Neural progenitor cell (in vitro differentiated cells): ENCODE measurements around the gene RPEL1. TPM values are rescaled to one million over a fixed set of nuclear protein-coding genes. Genes with fewer than 3 reads are reported as not detected.

Experiments used
- DNase-seq: peaks from one replicate; pipeline ENCODE4 v3.0.0-alpha.2; 2016; ENCODE audit warnings: low spot score
- H2AFZ ChIP-seq: fragments of 200-600 bp; sonication (generic); replicated peaks from 2 replicates; pipeline ENCODE4 v1.6.1; 2016; ENCODE audit warnings: antibody characterized with exemption
- H3F3A ChIP-seq: fragments of 200-600 bp; sonication (generic); 2 replicates; pipeline ENCODE4 v1.6.1; 2016; ENCODE audit warnings: antibody characterized with exemption, low read depth
- H3K27ac ChIP-seq: fragments of 200-600 bp; sonication (generic); 2 replicates; pipeline ENCODE4 v1.5.1; 2016; ENCODE audit warnings: mild to moderate bottlenecking
- H3K27me3 ChIP-seq: fragments of 200-600 bp; sonication (generic); 2 replicates; pipeline ENCODE4 v1.6.1; 2016; ENCODE audit warnings: mild to moderate bottlenecking, moderate library complexity
- H3K36me3 ChIP-seq: fragments of 200-600 bp; sonication (generic); 2 replicates; pipeline ENCODE4 v1.5.1; 2016
- H3K4me1 ChIP-seq: fragments of 200-600 bp; sonication (generic); 2 replicates; pipeline ENCODE4 v1.6.1; 2016; ENCODE audit warnings: mixed run types
- H3K4me2 ChIP-seq: fragments of 200-600 bp; sonication (generic); 2 replicates; pipeline ENCODE4 v1.6.1; 2016
- H3K4me3 ChIP-seq: fragments of 200-600 bp; sonication (generic); 2 replicates; pipeline ENCODE4 v1.5.1; 2016
- H3K79me2 ChIP-seq: fragments of 200-600 bp; sonication (generic); 2 replicates; pipeline ENCODE4 v1.6.1; 2016; ENCODE audit warnings: low read depth
- H3K9ac ChIP-seq: fragments of 200-600 bp; sonication (generic); 2 replicates; pipeline ENCODE4 v1.6.1; 2016
- H3K9me3 ChIP-seq: fragments of 200-600 bp; sonication (generic); 2 replicates; pipeline ENCODE4 v1.5.1; 2016; ENCODE audit warnings: low read depth
- H4K20me1 ChIP-seq: fragments of 200-600 bp; sonication (generic); 2 replicates; pipeline ENCODE4 v1.6.1; 2016; ENCODE audit warnings: low read depth
- H3K27ac Mint-ChIP-seq: 3 replicates; pipeline ENCODE4 v1.8.0; 2021; ENCODE audit warnings: mixed read lengths
- H3K27me3 Mint-ChIP-seq: 2 replicates; pipeline ENCODE4 v1.8.0; 2022; ENCODE audit warnings: low read depth, mild to moderate bottlenecking, inconsistent platforms, moderate library complexity, mixed read lengths; ENCODE audit not compliant: insufficient read depth
- H3K36me3 Mint-ChIP-seq: 3 replicates; pipeline ENCODE4 v1.8.0; 2021; ENCODE audit warnings: mixed read lengths
- H3K4me1 Mint-ChIP-seq: 3 replicates; pipeline ENCODE4 v1.8.0; 2021; ENCODE audit warnings: mixed read lengths
- H3K4me3 Mint-ChIP-seq: 3 replicates; pipeline ENCODE4 v1.8.0; 2021; ENCODE audit warnings: mild to moderate bottlenecking, moderate library complexity, mixed read lengths
- H3K9me3 Mint-ChIP-seq: 3 replicates; pipeline ENCODE4 v1.8.0; 2020; ENCODE audit warnings: mixed read lengths
- EZH2 ChIP-seq: fragments of 200-600 bp; sonication (generic); IDR thresholded peaks from 2 replicates; pipeline ENCODE4 v1.6.1; 2017; ENCODE audit warnings: antibody characterized with exemption, mild to moderate bottlenecking, moderate library complexity
- EZH2phosphoT487 ChIP-seq: fragments of 200-600 bp; sonication (generic); IDR thresholded peaks from 2 replicates; pipeline ENCODE4 v1.6.1; 2017; ENCODE audit warnings: antibody characterized with exemption
- total RNA-seq: library from RNA; depleted of rRNA; stranded (reverse); fragments of >200 nt; gene quantifications from 2 replicates; pipeline ENCODE4 v1.2.3, GENCODE V29; 2015; ENCODE audit warnings: low replicate concordance
- TF ChIP-seq, protein P1 (sequence below): fragments of 200-600 bp; sonication (generic); IDR thresholded peaks from 2 replicates; pipeline ENCODE4 v1.5.1; 2017; ENCODE audit warnings: antibody characterized with exemption, mild to moderate bottlenecking

The RPEL1 gene
- total RNA-seq, 1 donor from 2014 or later = not detected

DNA sequence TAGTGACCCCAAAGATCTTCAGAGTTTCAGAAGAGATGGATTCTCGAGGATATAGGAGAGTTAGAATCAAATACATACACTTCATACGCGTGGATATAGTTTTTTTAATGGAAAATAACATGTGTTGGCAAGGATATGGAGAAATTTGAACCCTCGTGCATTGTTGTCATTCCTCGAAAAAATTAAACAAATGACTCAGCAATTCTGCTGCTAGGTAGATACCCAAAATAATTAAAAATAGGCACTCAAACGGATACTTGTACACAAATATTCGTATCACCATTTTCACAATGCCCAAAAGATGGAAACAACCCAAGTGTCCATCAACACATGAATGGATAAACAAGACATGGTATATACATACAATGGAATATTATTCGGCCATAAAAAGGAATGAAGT lies 47.0 kb upstream of the RPEL1 start:
- peaks cover 15% of the 10 kb centered on the region for H3K4me1 Mint-ChIP-seq
- no peaks in the 10 kb centered on the region for H3K36me3 Mint-ChIP-seq
- Histone ChIP-seq H3K9ac (no peak overlapping the region), H2AFZ (no peak overlapping the region), H3K4me1 (peaks cover 7% of the 10 kb centered on the region), H3K4me3 (no peak overlapping the region), H3K36me3 (no peaks in the 10 kb centered on the region), H3K27ac (no peak overlapping the region), H3K9me3 (no peaks in the 10 kb centered on the region), H3F3A (peaks cover 12% of the 10 kb centered on the region), H3K27me3 (peaks cover 6% of the 10 kb centered on the region), H3K4me2 (no peak overlapping the region), H4K20me1 (no peaks in the 10 kb centered on the region), H3K79me2 (no peaks in the 10 kb centered on the region)
- H3K9me3 Mint-ChIP-seq = no peaks in the 10 kb centered on the region
- no peak overlapping the region for H3K4me3 Mint-ChIP-seq
- no peak for TF ChIP-seq EZH2phosphoT487
- H3K27ac Mint-ChIP-seq = no peak overlapping the region
- DNase-seq = no peak
- H3K27me3 Mint-ChIP-seq = peaks cover 13% of the 10 kb centered on the region

DNA sequence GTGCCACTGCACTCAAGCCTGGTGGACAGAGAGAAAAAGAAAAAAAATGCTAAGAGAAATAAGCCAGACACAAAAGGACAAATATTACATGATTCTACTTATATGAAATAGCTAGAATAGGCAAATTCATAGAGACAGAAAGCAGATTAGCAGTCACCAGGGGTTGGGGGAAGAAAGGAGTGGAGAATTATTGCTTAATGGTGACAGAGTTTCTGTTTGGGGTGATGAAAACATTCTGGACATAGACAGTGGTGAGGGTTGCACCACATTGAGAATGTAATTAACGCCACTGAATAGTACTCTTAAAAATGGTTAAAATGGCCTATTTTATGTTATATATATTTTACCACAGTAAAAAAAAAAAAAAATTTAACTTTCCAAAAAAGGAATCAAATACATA lies 46.2 kb upstream of the RPEL1 start:
- Histone ChIP-seq H3F3A (peaks cover 3% of the 10 kb centered on the region), H3K4me3 (no peak overlapping the region), H3K4me2 (no peak overlapping the region), H3K9me3 (no peaks in the 10 kb centered on the region), H4K20me1 (no peaks in the 10 kb centered on the region), H3K36me3 (no peaks in the 10 kb centered on the region), H3K9ac (no peak overlapping the region), H3K4me1 (peaks cover 2% of the 10 kb centered on the region), H3K27ac (no peak overlapping the region), H3K27me3 (no peaks in the 10 kb centered on the region), H3K79me2 (no peaks in the 10 kb centered on the region), H2AFZ (no peak overlapping the region)
- no peak for DNase-seq
- TF ChIP-seq, protein P1, sequence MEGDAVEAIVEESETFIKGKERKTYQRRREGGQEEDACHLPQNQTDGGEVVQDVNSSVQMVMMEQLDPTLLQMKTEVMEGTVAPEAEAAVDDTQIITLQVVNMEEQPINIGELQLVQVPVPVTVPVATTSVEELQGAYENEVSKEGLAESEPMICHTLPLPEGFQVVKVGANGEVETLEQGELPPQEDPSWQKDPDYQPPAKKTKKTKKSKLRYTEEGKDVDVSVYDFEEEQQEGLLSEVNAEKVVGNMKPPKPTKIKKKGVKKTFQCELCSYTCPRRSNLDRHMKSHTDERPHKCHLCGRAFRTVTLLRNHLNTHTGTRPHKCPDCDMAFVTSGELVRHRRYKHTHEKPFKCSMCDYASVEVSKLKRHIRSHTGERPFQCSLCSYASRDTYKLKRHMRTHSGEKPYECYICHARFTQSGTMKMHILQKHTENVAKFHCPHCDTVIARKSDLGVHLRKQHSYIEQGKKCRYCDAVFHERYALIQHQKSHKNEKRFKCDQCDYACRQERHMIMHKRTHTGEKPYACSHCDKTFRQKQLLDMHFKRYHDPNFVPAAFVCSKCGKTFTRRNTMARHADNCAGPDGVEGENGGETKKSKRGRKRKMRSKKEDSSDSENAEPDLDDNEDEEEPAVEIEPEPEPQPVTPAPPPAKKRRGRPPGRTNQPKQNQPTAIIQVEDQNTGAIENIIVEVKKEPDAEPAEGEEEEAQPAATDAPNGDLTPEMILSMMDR = no peak
- TF ChIP-seq EZH2 = no peak
- TF ChIP-seq EZH2phosphoT487 = no peak
- Mint-ChIP-seq H3K36me3 (no peaks in the 10 kb centered on the region), H3K9me3 (no peaks in the 10 kb centered on the region), H3K4me1 (peaks cover 11% of the 10 kb centered on the region), H3K4me3 (no peak overlapping the region), H3K27ac (no peak overlapping the region), H3K27me3 (peaks cover 6% of the 10 kb centered on the region)

DNA sequence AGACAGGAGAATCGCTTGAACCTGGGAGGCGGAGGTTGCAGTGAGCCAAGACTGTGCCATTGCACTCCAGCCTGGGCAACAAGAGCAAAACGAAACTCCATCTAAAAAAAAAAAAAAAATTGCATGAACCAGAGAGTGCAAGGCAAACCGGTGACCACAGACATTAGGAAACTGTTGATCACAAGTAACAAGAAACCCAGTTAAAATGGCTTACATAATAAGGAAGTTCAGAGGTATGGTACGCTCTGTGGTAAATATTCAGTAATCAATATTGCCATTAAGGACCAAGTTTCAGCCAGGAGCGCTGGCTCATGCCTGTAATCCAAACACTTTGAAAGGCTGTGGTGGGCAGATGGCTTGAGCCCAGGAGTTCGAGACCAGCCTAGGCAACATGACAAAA lies 43.4 kb upstream of the RPEL1 start:
- Histone ChIP-seq H3K9ac (no peak overlapping the region), H3K27me3 (no peaks in the 10 kb centered on the region), H3K9me3 (no peaks in the 10 kb centered on the region), H3K4me3 (no peak overlapping the region), H3F3A (peaks cover 3% of the 10 kb centered on the region), H2AFZ (no peak overlapping the region), H3K4me1 (peaks cover 21% of the 10 kb centered on the region), H3K79me2 (no peaks in the 10 kb centered on the region), H3K36me3 (no peaks in the 10 kb centered on the region), H4K20me1 (no peaks in the 10 kb centered on the region), H3K4me2 (no peak overlapping the region), H3K27ac (no peak overlapping the region)
- Mint-ChIP-seq H3K9me3 (no peaks in the 10 kb centered on the region), H3K4me3 (no peak overlapping the region), H3K27ac (no peak overlapping the region), H3K36me3 (no peaks in the 10 kb centered on the region), H3K4me1 (peaks cover 35% of the 10 kb centered on the region), H3K27me3 (peaks cover 8% of the 10 kb centered on the region)
- DNase-seq = no peak
- TF ChIP-seq EZH2 (no peak), EZH2phosphoT487 (no peak)
- TF ChIP-seq, protein P1 = no peak

DNA sequence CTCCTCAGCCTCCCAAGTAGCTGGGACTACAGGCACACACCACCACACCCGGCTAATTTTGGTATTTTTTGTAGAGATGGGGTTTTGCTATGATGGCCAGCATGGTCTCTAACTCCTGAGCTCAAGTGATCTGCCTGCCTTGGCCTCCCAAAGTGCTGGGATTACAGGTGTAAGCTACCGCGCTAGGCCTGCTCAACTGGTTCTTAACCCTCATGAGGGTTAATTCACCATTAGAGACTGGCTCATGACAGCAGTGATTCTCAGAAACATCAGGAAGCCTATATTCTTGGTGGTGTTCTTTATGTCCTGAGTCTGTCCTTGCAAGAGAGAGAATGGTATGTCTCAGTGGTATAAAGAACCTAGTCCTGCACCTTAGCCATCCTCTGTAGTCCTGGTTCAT lies 42.2 kb upstream of the RPEL1 start:
- Histone ChIP-seq H3K27ac (no peak overlapping the region), H2AFZ (no peak overlapping the region), H3K27me3 (no peaks in the 10 kb centered on the region), H3K4me1 (peaks cover 22% of the 10 kb centered on the region), H3K9me3 (no peaks in the 10 kb centered on the region), H3K9ac (no peak overlapping the region), H3K36me3 (no peaks in the 10 kb centered on the region), H4K20me1 (no peaks in the 10 kb centered on the region), H3F3A (peaks cover 3% of the 10 kb centered on the region), H3K79me2 (no peaks in the 10 kb centered on the region), H3K4me2 (no peak overlapping the region), H3K4me3 (no peak overlapping the region)
- TF ChIP-seq, protein P1 = no peak
- TF ChIP-seq EZH2 (no peak), EZH2phosphoT487 (no peak)
- no peak for DNase-seq
- Mint-ChIP-seq H3K27ac (peak overlapping the region; percentile 62), H3K4me3 (no peak overlapping the region), H3K4me1 (peaks cover 29% of the 10 kb centered on the region), H3K36me3 (no peaks in the 10 kb centered on the region), H3K9me3 (no peaks in the 10 kb centered on the region), H3K27me3 (peaks cover 8% of the 10 kb centered on the region)
